ENCODE data around the gene CDC25A. TPM values are rescaled to one million over a fixed set of nuclear protein-coding genes. Genes with fewer than 3 reads are reported as not detected.

CDC25A gene
- polyA plus RNA-seq, 2 of the 4 experiments (the other 2 are of a cell fraction) = 6.4 to 9.8 TPM

DNA sequence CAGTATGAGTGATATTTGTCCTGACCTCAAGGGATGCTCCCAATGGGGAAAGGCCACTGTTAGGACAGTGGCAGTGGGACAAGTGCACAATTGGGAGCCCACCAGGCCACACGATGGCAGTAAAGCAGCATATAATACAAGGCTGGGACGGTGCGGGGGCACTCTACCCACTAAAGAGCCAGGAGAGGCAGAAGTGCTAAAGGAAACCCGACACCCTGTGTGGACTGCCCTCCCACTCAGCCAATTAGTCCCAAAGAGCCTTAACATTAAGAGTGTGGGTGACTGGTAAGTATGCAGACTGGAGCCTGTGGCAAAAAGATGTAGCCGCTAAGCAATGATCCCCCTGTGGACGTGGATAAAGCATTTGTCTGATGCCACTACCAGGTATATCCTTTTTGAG is 44.5 kb upstream of the CDC25A start:
- CTCF ChIA-PET = interaction anchor here (0.7 to 4.7 kb wide), 9 partner anchors 8 to 316 kb away, joined by 3 to 33 read pairs (median 3); partner anchors contain the start of gene ZNF589
- POLR2A ChIA-PET = no interaction called here
- peak overlapping the region; percentile 43 to 64; a peak in 4 of 6 replicates for H3K27ac ChIP-seq
- WGBS (ENCODE audit: missing lambda C conversion rate) = 28% methylated on average over 6 of the region's 6 CpGs
- peak overlapping the region; percentile 73 for H3K4me2 ChIP-seq
- TF ChIP-seq, protein P1, sequence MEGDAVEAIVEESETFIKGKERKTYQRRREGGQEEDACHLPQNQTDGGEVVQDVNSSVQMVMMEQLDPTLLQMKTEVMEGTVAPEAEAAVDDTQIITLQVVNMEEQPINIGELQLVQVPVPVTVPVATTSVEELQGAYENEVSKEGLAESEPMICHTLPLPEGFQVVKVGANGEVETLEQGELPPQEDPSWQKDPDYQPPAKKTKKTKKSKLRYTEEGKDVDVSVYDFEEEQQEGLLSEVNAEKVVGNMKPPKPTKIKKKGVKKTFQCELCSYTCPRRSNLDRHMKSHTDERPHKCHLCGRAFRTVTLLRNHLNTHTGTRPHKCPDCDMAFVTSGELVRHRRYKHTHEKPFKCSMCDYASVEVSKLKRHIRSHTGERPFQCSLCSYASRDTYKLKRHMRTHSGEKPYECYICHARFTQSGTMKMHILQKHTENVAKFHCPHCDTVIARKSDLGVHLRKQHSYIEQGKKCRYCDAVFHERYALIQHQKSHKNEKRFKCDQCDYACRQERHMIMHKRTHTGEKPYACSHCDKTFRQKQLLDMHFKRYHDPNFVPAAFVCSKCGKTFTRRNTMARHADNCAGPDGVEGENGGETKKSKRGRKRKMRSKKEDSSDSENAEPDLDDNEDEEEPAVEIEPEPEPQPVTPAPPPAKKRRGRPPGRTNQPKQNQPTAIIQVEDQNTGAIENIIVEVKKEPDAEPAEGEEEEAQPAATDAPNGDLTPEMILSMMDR (IDR thresholded peaks at IDR 0.05) = peak; percentile 51
- TF ChIP-seq RAD21 (conservative IDR thresholded peaks at IDR 0.05 in 1 of 2, IDR thresholded peaks at IDR 0.05 in 1 of 2) (peak; percentile 44 to 67; a peak in 4 of 5 replicates), FOXS1 (CRISPR knock-in tag; IDR thresholded peaks at IDR 0.05) (no peak), HOXB5 (CRISPR knock-in tag; IDR thresholded peaks at IDR 0.05) (no peak), ESRRA (IDR thresholded peaks at IDR 0.05; ENCODE audit: borderline replicate concordance, low read length) (no peak), RNF2 (IDR thresholded peaks at IDR 0.05; ENCODE audit: borderline replicate concordance, low read depth) (no peak), ZSCAN20 (CRISPR knock-in tag; IDR thresholded peaks at IDR 0.05) (no peak), NR3C1 (IDR thresholded peaks at IDR 0.05) (no peak), POLR2AphosphoS2 (conservative IDR thresholded peaks at IDR 0.05; ENCODE audit: low read length) (no peak), KDM1A (IDR thresholded peaks at IDR 0.05; ENCODE audit: low read depth) (no peak), MAFK (IDR thresholded peaks at IDR 0.05; ENCODE audit: partially characterized antibody) (no peak), CBX8 (IDR thresholded peaks at IDR 0.05) (no peak), CHD2 (IDR thresholded peaks at IDR 0.05; ENCODE audit: low read length, partially characterized antibody) (no peak), SMC3 (IDR thresholded peaks at IDR 0.05) (peak; percentile 26; the same call in 1 of the 3 replicates), HDAC2 (IDR thresholded peaks at IDR 0.05) (no peak)
- TF ChIP-seq, protein P2, sequence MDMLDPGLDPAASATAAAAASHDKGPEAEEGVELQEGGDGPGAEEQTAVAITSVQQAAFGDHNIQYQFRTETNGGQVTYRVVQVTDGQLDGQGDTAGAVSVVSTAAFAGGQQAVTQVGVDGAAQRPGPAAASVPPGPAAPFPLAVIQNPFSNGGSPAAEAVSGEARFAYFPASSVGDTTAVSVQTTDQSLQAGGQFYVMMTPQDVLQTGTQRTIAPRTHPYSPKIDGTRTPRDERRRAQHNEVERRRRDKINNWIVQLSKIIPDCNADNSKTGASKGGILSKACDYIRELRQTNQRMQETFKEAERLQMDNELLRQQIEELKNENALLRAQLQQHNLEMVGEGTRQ (IDR thresholded peaks at IDR 0.05) = no peak
- TF ChIP-seq, protein P3, sequence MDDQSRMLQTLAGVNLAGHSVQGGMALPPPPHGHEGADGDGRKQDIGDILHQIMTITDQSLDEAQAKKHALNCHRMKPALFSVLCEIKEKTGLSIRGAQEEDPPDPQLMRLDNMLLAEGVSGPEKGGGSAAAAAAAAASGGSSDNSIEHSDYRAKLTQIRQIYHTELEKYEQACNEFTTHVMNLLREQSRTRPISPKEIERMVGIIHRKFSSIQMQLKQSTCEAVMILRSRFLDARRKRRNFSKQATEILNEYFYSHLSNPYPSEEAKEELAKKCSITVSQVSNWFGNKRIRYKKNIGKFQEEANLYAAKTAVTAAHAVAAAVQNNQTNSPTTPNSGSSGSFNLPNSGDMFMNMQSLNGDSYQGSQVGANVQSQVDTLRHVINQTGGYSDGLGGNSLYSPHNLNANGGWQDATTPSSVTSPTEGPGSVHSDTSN (IDR thresholded peaks at IDR 0.05) = no peak
- TF ChIP-seq, protein P4, sequence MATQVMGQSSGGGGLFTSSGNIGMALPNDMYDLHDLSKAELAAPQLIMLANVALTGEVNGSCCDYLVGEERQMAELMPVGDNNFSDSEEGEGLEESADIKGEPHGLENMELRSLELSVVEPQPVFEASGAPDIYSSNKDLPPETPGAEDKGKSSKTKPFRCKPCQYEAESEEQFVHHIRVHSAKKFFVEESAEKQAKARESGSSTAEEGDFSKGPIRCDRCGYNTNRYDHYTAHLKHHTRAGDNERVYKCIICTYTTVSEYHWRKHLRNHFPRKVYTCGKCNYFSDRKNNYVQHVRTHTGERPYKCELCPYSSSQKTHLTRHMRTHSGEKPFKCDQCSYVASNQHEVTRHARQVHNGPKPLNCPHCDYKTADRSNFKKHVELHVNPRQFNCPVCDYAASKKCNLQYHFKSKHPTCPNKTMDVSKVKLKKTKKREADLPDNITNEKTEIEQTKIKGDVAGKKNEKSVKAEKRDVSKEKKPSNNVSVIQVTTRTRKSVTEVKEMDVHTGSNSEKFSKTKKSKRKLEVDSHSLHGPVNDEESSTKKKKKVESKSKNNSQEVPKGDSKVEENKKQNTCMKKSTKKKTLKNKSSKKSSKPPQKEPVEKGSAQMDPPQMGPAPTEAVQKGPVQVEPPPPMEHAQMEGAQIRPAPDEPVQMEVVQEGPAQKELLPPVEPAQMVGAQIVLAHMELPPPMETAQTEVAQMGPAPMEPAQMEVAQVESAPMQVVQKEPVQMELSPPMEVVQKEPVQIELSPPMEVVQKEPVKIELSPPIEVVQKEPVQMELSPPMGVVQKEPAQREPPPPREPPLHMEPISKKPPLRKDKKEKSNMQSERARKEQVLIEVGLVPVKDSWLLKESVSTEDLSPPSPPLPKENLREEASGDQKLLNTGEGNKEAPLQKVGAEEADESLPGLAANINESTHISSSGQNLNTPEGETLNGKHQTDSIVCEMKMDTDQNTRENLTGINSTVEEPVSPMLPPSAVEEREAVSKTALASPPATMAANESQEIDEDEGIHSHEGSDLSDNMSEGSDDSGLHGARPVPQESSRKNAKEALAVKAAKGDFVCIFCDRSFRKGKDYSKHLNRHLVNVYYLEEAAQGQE (IDR thresholded peaks at IDR 0.05) = no peak
- TF ChIP-seq, protein P5, sequence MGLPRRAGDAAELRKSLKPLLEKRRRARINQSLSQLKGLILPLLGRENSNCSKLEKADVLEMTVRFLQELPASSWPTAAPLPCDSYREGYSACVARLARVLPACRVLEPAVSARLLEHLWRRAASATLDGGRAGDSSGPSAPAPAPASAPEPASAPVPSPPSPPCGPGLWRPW (IDR thresholded peaks at IDR 0.05) = no peak
- TF ChIP-seq, protein P6, sequence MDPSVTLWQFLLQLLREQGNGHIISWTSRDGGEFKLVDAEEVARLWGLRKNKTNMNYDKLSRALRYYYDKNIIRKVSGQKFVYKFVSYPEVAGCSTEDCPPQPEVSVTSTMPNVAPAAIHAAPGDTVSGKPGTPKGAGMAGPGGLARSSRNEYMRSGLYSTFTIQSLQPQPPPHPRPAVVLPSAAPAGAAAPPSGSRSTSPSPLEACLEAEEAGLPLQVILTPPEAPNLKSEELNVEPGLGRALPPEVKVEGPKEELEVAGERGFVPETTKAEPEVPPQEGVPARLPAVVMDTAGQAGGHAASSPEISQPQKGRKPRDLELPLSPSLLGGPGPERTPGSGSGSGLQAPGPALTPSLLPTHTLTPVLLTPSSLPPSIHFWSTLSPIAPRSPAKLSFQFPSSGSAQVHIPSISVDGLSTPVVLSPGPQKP (IDR thresholded peaks at IDR 0.05; ENCODE audit: low read depth, low read length) = no peak
- TF ChIP-seq, protein P7, sequence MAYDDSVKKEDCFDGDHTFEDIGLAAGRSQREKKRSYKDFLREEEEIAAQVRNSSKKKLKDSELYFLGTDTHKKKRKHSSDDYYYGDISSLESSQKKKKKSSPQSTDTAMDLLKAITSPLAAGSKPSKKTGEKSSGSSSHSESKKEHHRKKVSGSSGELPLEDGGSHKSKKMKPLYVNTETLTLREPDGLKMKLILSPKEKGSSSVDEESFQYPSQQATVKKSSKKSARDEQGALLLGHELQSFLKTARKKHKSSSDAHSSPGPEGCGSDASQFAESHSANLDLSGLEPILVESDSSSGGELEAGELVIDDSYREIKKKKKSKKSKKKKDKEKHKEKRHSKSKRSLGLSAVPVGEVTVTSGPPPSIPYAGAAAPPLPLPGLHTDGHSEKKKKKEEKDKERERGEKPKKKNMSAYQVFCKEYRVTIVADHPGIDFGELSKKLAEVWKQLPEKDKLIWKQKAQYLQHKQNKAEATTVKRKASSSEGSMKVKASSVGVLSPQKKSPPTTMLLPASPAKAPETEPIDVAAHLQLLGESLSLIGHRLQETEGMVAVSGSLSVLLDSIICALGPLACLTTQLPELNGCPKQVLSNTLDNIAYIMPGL (CRISPR knock-in tag; IDR thresholded peaks at IDR 0.05; ENCODE audit: borderline replicate concordance) = no peak
- FAIRE-seq = no peak
- peak; percentile 99 to 100 for ATAC-seq
- DNase-seq (ENCODE audit: low read depth in 1 of 2, low spot score in 1 of 2) = peak; percentile 62 to 71
- no peaks in the 10 kb centered on the region for H3K9me3 ChIP-seq
- 0 out of 3 replicates have a peak overlapping the region, but pooled peaks have one; percentile 21 for H3K4me3 ChIP-seq
- H3K4me1 ChIP-seq = no peaks in the 10 kb centered on the region
